HG02623 (cell line): ENCODE results near the gene L3MBTL3.
"Not testable (repeated sequence)": the region's sequence is repeated elsewhere in the genome, so short reads cannot be mapped to it uniquely, and the experiment has no call there.

Source experiments
- ATAC-seq: cut with Tn5 transposase; IDR thresholded peaks from one replicate; pipeline ENCODE4 v1.9.1; 2021; ENCODE audit warnings: moderate library complexity; ENCODE audit not compliant: unreplicated experiment

L3MBTL3 gene

GRCh38 chr6:130134582-130134981 lies 116.2 kb downstream of the L3MBTL3 start:
- no peak for ATAC-seq

DNA sequence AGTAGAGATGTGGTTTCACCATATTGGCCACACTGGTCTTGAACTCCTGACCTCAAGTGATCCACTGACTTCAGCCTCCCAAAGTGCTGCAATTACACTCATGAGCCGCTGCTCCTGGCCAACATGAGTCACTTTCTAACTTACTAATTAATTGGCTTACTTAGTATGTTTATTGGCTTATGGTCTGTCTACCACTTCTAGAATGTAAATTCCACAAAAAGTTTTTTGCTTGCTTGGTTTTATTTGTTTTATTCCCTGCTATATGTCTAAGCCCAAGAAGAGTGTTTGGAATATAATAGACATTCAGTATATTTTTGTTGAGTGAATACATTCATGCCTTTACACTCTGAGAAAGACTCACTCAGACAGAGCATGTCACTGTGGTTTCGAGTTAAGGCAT lies 118.4 kb downstream of the L3MBTL3 start:
- no peak for ATAC-seq

GRCh38 chr6:130138116-130138908 lies 119.9 kb downstream of the L3MBTL3 start:
- peak; percentile 64 for ATAC-seq

DNA sequence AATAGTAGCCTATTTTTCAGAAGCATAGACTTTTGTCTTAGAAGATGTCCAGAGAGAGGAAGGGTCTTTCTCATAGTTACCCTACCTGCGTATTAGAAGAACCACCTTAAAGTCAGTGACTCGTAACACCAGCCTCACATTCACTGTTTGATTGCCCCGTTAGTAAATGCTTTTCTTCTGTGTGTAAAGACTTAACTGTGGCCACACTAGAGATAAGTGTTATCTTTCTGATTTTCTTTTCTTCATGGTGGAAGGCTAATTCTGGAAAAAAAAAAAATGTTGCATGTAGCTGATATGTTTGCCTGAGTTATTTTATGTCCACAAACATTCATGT lies 120.5 kb downstream of the L3MBTL3 start:
- ATAC-seq: peak; percentile 14

- no peak for ATAC-seq
Measured at GRCh38 chr6:130140084-130140483, 121.7 kb downstream of the L3MBTL3 start.

GRCh38 chr6:130143709-130144108 lies 125.3 kb downstream of the L3MBTL3 start:
- ATAC-seq: no peak

DNA sequence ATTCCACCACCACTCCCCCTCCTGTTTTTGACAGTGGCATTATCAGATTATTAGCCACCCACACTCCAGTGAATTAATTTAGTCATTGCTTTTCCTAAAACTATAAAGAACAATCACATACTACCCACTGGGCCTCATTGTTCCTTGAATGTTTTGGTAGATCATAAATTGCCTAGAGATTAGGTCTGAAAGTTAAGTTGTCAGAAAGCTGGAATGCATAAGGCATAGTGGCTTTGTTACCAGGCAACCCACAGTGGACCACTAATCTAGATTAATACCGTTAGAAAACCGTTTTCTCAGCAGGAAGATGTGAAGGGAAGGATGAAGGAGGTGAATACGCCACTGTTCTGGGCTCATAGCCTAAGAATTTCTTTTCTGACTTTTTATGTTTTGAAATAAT lies 128.7 kb downstream of the L3MBTL3 start:
- ATAC-seq: no peak

GRCh38 chr6:130148181-130148580 lies 129.8 kb downstream of the L3MBTL3 start:
- ATAC-seq: no peak

DNA sequence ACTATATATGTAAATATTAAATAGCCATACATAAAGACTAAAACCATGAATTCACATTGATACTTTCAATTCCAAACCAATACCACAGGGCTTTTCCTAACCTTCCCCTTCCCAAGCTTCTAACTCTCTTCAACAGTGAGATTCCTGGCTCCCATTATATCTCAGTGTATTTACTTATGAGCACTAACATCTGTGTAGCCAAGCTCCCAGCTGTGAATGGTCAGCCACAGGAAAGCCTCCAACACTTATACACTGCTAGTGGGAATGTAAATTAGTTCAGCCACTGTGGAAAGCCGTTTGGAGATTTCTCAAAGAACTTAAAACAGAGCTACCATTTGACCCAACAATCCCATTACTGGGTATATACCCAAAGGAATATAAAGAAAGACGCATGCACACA lies 130.6 kb downstream of the L3MBTL3 start:
- ATAC-seq: not testable (repeated sequence)

GRCh38 chr6:130150906-130151305 lies 132.5 kb downstream of the L3MBTL3 start:
- ATAC-seq: no peak

- ATAC-seq: no peak
Measured at GRCh38 chr6:130152908-130153510, 134.6 kb downstream of the L3MBTL3 start.

GRCh38 chr6:130156908-130157307 lies 138.5 kb downstream of the L3MBTL3 start:
- ATAC-seq: no peak

DNA sequence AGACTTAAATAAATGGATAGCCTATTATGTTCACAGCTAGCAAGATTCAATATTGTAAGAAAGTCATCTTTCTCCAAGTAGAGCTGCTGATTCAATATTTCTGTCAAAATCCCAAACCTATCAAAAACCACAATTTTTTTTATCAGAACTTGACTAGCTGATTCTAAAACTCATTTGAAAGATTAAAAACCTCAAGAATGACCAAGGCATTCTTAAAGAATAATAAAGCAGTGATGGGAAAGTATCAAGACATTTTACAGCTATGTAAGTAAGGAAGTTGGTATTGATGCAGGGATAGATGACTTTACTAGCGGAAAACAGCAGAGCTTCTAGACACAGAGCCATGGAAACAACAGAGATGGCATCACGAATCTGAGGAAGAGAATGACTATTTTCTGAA lies 139.7 kb downstream of the L3MBTL3 start:
- no peak for ATAC-seq

DNA sequence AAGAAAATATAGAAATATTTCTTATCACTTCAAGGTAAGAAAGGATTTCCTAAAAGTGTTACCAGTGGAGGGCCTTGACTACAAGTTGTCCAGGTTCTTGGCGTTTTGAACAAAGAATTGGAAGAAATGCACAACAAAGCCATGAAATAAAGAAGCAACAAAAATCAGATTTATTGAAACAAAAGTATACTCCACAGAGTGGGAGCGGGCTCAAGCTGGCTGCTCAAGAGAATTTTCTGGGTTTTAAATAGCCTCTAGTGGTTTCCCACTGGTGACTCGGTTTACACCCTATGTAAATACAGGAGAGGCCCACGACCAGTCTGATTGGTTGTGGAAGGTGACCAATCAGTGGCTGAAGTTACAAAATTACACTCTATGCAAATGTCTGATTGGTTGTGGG lies 140.2 kb downstream of the L3MBTL3 start:
- ATAC-seq: no peak

- no peak for ATAC-seq
Measured at GRCh38 chr6:130159956-130160355, 141.6 kb downstream of the L3MBTL3 start.

DNA sequence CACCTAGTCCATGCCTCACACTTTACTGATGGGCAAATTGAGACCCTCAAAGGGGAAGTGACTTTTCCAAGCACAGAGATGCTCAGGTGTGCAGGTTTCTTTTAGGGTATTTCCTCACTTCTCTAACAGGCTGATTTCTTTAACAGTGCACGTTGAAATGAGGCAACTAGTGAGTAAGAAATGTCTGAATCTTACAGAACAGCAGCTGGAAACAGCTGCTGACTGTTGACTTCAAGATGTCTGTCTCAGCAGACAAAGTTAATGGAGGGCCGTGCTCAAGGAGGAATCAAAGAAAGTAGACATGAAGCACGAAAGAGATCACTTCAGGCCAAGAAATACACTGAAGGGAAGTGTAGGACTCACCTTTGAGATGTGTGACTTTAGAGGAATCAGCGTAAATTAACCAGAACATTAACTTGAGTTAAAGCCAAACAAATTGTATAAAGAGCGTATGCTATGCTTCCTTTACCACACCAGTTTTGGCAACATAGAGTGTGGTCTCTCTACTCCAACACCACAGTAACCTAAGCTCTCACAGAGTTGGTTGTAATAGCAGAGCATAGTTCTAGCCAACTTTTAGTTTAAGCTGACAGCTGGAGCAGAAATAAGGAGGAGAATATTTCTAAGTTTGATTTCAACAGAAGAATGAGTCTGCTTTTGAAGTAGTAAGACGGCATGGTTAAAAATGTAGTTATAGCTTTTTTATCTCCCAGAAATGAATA lies 143.5 kb downstream of the L3MBTL3 start:
- no peak for ATAC-seq

DNA sequence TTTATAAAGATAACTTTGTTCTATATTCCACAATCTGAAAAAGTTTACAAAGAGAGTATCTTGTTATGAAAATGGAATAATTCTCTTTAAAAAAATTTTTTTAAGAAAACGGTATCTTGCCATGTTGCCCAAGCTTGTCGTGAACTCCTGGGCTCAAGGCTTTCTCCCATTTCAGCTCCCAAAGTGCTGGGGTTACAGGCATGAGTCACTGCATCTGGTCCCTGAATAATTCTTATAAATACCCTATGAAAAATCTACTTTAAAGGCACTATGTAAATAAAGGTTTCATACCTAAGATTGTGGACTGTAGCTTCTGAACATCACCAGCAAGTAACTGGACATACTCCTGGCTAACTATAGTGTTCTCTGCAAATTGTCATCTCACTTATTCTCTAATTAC lies 144.0 kb downstream of the L3MBTL3 start:
- no peak for ATAC-seq

- ATAC-seq: no peak
Measured at GRCh38 chr6:130163266-130163665, 144.9 kb downstream of the L3MBTL3 start.

GRCh38 chr6:130164251-130164650 lies 145.9 kb downstream of the L3MBTL3 start:
- ATAC-seq: no peak

DNA sequence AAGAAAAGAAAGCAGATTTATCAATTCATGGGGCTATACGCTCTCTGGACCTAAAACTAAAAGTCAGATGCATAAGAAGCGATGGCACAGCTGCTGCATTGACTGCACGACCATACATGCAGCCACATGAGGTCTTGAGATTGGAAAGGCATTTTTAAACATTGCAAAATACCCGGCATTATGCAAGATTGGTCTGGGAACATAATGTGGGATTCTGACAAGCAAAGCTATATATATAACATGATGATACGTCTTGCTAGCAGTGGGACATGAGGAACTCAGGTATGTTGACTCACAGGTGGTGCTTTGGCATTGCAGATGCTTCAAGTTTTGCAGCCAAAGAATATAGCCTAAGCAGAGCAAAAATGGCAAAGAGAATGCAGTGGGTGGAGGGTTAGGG lies 149.3 kb downstream of the L3MBTL3 start:
- ATAC-seq: no peak

DNA sequence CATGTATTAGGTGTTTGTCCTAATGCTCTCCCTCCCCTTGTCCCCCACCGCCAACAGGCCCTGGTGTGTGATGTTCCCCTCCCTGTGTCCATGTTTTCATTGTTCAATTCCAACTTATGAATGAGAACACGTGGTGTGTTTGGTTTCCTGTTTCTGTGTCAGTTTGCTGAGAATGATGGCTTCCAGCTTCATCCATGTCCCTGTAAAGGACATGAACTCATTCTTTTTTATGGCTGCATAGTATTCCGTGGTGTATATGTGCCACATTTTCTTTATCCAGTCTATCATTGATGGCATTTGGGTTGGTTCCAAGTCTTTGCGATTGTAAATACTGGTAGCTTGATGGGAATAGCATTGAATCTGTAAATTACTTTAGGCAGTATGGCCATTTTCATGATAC lies 151.8 kb downstream of the L3MBTL3 start:
- ATAC-seq: not testable (repeated sequence)

- not testable (repeated sequence) for ATAC-seq
Measured at GRCh38 chr6:130173377-130174004, 155.1 kb downstream of the L3MBTL3 start.
